Hepatocyte (in vitro differentiated cells): ENCODE measurements around the gene PATL1.

ENCODE experiments used
- CTCF ChIP-seq: fragments of 200-600 bp; sonication (generic); IDR thresholded peaks from 2 replicates; pipeline ENCODE4 v1.5.1; 2016; ENCODE audit warnings: antibody characterized with exemption, mild to moderate bottlenecking; ENCODE audit not compliant: poor library complexity
- EZH2 ChIP-seq: fragments of 200-600 bp; sonication (generic); IDR thresholded peaks from 2 replicates; pipeline ENCODE4 v1.6.1; 2016; ENCODE audit warnings: antibody characterized with exemption, mild to moderate bottlenecking, borderline replicate concordance
- EZH2phosphoT487 ChIP-seq: fragments of 200-600 bp; sonication (generic); IDR thresholded peaks from one replicate; pipeline ENCODE4 v1.6.1; 2018; ENCODE audit warnings: antibody characterized with exemption, mild to moderate bottlenecking, low read depth, moderate library complexity; ENCODE audit not compliant: unreplicated experiment, severe bottlenecking

GRCh38 chr11:59600636-59601035 lies 68.2 kb downstream of the PATL1 start:
- TF ChIP-seq CTCF, result no peak
- TF ChIP-seq EZH2, result no peak
- no peak for TF ChIP-seq EZH2phosphoT487
